Calu3 (cell line): ENCODE measurements around the gene ANXA5. TPM values are rescaled to one million over a fixed set of nuclear protein-coding genes. Genes with fewer than 3 reads are reported as not detected.

Experiments
- BruUV-seq: library from RNA; stranded (reverse); fragments of 400-500 nt; replicated peaks from 2 replicates; lab custom pipeline; 2021; lab: Mats Ljungman, UMichigan
- CTCF ChIA-PET: fragments of 300-600 bp; sonication (Branson Sonifier 250); formaldehyde crosslinking; loops from one replicate; lab custom pipeline; 2022; ENCODE audit warnings: antibody characterized with exemption; lab: Charles Lee
- DNase-seq: peaks from one replicate; pipeline ENCODE4 v3.0.0; 2022
- H3K27ac Mint-ChIP-seq: one replicate; pipeline ENCODE4 v1.8.0; 2022; ENCODE audit warnings: mixed read lengths; ENCODE audit not compliant: unreplicated experiment
- H3K27me3 Mint-ChIP-seq: one replicate; pipeline ENCODE4 v1.8.0; 2022; ENCODE audit warnings: mixed read lengths; ENCODE audit not compliant: unreplicated experiment
- H3K36me3 Mint-ChIP-seq: one replicate; pipeline ENCODE4 v1.8.0; 2022; ENCODE audit warnings: mild to moderate bottlenecking, moderate library complexity, mixed read lengths; ENCODE audit not compliant: insufficient read depth, unreplicated experiment
- H3K4me1 Mint-ChIP-seq: one replicate; pipeline ENCODE4 v1.8.0; 2022; ENCODE audit warnings: mild to moderate bottlenecking, low read depth, mixed read lengths; ENCODE audit not compliant: unreplicated experiment
- H3K4me3 Mint-ChIP-seq: one replicate; pipeline ENCODE4 v1.8.0; 2022; ENCODE audit warnings: mild to moderate bottlenecking, low read depth, moderate library complexity, mixed read lengths; ENCODE audit not compliant: unreplicated experiment
- H3K9me3 Mint-ChIP-seq: one replicate; pipeline ENCODE4 v1.8.0; 2022; ENCODE audit warnings: low read depth, mixed read lengths; ENCODE audit not compliant: unreplicated experiment
- intact Hi-C: fragments of 100-400 bp; cut with micrococcal nuclease; formaldehyde crosslinking; loops from one replicate; pipeline ENCODE4 v1.10.0; 2022; ENCODE audit not compliant: unreplicated experiment
- total RNA-seq: library from RNA; stranded (reverse); gene quantifications from 2 replicates; pipeline ENCODE4 v1.2.3, GENCODE V29; 2022
- TF ChIP-seq, protein P1 (sequence below): fragments of 200-600 bp; IDR thresholded peaks from one replicate; pipeline ENCODE4 v1.8.0; 2022; ENCODE audit warnings: antibody characterized with exemption; ENCODE audit not compliant: unreplicated experiment

The ANXA5 gene
- total RNA-seq, 1 experiment from 2014 or later: 273 TPM

DNA sequence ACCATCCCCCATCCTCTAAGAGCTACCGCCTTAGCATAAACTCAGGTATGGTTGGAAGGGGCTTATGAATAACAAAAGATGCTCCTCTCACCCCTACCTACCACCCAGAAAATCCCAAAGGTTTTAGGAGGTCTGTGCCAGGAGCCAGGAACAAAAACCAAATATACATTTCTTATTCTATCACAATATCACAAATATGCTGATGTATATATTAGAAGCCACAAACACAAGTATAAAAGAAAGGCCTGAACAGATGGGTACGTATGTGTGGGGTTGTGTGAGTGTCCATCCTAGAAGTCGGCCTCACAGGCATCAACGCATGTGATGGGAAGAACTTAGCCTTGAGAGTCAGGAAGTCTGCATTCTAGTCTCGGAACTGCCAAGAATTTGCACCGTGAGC is 8.7 kb upstream of the ANXA5 start:
- DNase-seq: no peak
- intact Hi-C loops: no loop called here
- H3K4me3 Mint-ChIP-seq: no peak overlapping the region
- TF ChIP-seq, protein P1, sequence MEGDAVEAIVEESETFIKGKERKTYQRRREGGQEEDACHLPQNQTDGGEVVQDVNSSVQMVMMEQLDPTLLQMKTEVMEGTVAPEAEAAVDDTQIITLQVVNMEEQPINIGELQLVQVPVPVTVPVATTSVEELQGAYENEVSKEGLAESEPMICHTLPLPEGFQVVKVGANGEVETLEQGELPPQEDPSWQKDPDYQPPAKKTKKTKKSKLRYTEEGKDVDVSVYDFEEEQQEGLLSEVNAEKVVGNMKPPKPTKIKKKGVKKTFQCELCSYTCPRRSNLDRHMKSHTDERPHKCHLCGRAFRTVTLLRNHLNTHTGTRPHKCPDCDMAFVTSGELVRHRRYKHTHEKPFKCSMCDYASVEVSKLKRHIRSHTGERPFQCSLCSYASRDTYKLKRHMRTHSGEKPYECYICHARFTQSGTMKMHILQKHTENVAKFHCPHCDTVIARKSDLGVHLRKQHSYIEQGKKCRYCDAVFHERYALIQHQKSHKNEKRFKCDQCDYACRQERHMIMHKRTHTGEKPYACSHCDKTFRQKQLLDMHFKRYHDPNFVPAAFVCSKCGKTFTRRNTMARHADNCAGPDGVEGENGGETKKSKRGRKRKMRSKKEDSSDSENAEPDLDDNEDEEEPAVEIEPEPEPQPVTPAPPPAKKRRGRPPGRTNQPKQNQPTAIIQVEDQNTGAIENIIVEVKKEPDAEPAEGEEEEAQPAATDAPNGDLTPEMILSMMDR: no peak
- H3K27me3 Mint-ChIP-seq: no peaks in the 10 kb centered on the region
- CTCF ChIA-PET: no interaction called here
- H3K36me3 Mint-ChIP-seq: peaks cover 3% of the 10 kb centered on the region
- no peak overlapping the region for H3K27ac Mint-ChIP-seq
- H3K4me1 Mint-ChIP-seq: peaks cover 23% of the 10 kb centered on the region
- no TSS peak for BruUV-seq
- no peaks in the 10 kb centered on the region for H3K9me3 Mint-ChIP-seq

DNA sequence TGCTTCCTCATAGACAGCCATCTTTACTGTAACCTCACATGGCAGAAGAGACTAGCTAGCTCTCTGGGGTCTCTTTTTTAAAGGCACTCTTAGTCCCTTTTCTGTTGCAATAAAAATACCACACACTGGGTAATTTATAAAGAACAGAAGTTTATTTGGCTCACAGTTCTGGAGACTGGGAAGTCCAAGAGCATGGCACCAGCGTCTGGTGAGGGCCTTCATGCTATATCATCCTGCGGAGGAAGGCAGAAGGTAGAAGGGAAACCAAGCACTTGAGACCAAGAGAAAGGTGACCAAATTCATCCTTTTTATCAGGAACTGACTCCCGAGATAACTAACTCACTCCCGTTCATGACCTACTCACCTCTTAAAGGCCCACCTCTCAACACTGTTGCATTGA is 5.4 kb upstream of the ANXA5 start:
- CTCF ChIA-PET: no interaction called here
- no peak overlapping the region for H3K27ac Mint-ChIP-seq
- intact Hi-C loops: no loop called here
- no peaks in the 10 kb centered on the region for H3K9me3 Mint-ChIP-seq
- no peaks in the 10 kb centered on the region for H3K27me3 Mint-ChIP-seq
- no TSS peak for BruUV-seq
- DNase-seq: no peak
- H3K4me3 Mint-ChIP-seq: no peak overlapping the region
- TF ChIP-seq, protein P1: no peak
- H3K36me3 Mint-ChIP-seq: peaks cover 8% of the 10 kb centered on the region
- peaks cover 37% of the 10 kb centered on the region for H3K4me1 Mint-ChIP-seq

DNA sequence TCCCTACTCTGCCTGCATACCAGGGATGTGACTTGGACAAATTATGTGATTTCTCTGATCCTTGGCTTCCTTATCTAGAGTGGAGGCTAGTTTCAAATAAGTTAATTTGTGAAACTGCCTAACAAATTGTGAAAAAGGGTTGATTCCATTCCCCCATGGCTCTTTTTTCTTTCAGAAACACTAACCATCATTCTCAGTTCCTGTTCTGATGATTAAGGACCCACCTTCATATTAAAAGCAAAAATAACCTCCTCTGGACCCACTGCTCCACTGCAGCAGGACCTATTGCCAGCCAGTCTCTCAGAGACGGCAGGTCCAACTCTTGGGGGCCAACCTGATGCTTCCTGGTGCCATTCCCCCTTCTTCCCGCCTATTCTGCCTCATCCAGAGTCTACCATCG is 4.5 kb upstream of the ANXA5 start:
- Mint-ChIP-seq H3K27me3 (no peaks in the 10 kb centered on the region), H3K36me3 (peaks cover 17% of the 10 kb centered on the region), H3K27ac (no peak overlapping the region), H3K4me1 (peaks cover 29% of the 10 kb centered on the region), H3K9me3 (no peaks in the 10 kb centered on the region), H3K4me3 (no peak overlapping the region)
- BruUV-seq: no TSS peak
- CTCF ChIA-PET: no interaction called here
- DNase-seq: no peak
- TF ChIP-seq, protein P1: no peak
- intact Hi-C loops: no loop called here

DNA sequence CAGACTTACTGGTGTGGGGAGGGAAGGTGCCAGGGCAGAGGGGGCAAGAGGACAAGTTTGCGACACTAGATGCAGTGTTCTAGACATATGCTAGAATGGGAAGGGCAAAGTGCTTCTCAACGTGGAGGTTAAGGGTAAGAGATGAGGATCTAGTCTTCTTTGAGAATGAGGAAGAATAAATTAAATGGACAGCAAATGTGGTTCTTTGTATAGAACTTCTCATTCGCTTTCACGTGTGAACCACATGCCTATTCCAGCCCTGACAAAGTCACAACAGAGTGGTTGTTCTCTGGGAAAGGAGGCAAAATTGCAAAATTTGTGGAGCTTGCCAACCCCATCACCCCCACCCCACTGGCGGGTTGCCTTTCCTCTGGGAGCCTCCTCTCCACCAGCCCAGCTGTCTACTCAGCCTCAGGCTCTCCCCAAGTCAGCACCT is 1.5 kb upstream of the ANXA5 start:
- TF ChIP-seq, protein P1: no peak
- Mint-ChIP-seq H3K27me3 (no peaks in the 10 kb centered on the region), H3K27ac (no peak overlapping the region), H3K36me3 (peaks cover 38% of the 10 kb centered on the region), H3K4me1 (peaks cover 29% of the 10 kb centered on the region), H3K9me3 (no peaks in the 10 kb centered on the region), H3K4me3 (no peak overlapping the region)
- BruUV-seq: no TSS peak
- CTCF ChIA-PET: no interaction called here
- intact Hi-C loops: loop anchor here (2.0 kb wide), 1 partner anchor 29 kb away; no protein-coding TSS in a partner anchor
- DNase-seq: no peak
